PFSK-1 (cell line): Measurements from ENCODE around the gene NDUFV1.

ENCODE experiments used
- FOXP2 ChIP-seq: optimal IDR thresholded peaks from 2 replicates; pipeline ENCODE3; 2011; ENCODE audit warnings: borderline replicate concordance, control low read depth, inconsistent platforms; ENCODE audit not compliant: insufficient read depth; ENCODE audit errors: extremely low read length, extremely low read depth
- POLR2AphosphoS5 ChIP-seq: IDR thresholded peaks from 2 replicates; pipeline ENCODE4 v1.6.1; 2012; ENCODE audit warnings: low read depth, mild to moderate bottlenecking, control low read depth, low read length, moderate library complexity
- REST ChIP-seq, 2 experiments: IDR thresholded peaks; 2 replicates each; pipeline versions ENCODE4 v1.6.1 to v1.8.0; 2011 to 2012; ENCODE audit warnings: low read depth in 2 of 2, low read length in 2 of 2, control low read depth in 1 of 2, inconsistent platforms in 1 of 2, mild to moderate bottlenecking in 1 of 2, moderate library complexity in 1 of 2; ENCODE audit not compliant: insufficient read depth in 1 of 2
- SIN3A ChIP-seq: IDR thresholded peaks from 2 replicates; pipeline ENCODE4 v1.6.1; 2012; ENCODE audit warnings: mild to moderate bottlenecking, low read length, moderate library complexity, borderline replicate concordance; ENCODE audit not compliant: insufficient read depth
- TAF1 ChIP-seq: IDR thresholded peaks from 2 replicates; pipeline ENCODE4 v1.6.1; 2012; ENCODE audit warnings: low read length, control low read depth, borderline replicate concordance; ENCODE audit not compliant: insufficient read depth

The NDUFV1 gene

GRCh38 chr11:67645521-67646461, 39.1 kb downstream of the NDUFV1 start:
- no peak for TF ChIP-seq SIN3A
- no peak for TF ChIP-seq TAF1

DNA sequence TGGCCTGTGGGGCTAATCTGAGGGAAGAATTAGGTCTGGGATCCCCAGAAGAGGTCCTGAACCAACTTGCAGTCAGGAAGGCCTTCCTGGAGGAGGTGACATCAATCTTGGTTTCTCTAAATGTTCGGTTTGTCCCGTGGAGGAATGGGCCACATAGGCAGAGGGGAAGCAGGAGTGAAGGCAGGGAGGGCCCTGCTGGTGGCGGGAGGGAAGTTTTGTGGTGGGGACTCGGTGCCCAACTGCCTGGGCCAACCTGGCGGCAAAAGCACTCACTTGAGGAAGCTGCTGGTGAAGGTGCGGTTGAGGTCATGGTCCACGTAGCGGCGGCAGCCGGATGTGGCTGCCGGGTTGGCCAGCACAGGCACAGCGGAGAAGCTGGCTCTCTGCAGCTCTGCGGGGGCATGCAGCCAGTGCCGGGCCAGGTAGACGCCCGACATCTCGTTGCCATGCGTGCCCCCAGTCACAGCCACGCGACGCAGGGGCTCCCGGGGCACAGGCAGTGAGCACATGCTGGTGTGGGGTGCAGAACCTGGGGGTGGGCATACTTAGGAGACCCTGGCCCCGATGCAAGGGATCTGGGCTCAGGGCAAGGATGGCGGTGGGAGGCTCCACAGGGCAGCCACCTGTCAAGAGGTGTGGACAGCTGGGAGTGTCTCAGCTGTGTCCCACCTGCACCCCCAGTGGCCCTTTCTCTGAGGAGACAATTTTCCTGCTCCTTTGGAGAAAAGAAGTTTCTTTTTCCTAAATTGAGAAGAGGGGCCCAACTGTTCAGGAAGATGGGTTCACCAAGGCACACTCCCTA, 40.0 kb downstream of the NDUFV1 start:
- no peak for TF ChIP-seq TAF1
- no peak for TF ChIP-seq FOXP2
- no peak for TF ChIP-seq SIN3A
- TF ChIP-seq REST (IDR thresholded peaks at IDR 0.05; ENCODE audit: insufficient read depth in 1 of 2, low read depth in 2 of 2, low read length in 2 of 2): no peak

- TF ChIP-seq POLR2AphosphoS5 (no peak), TAF1 (no peak), SIN3A (no peak), FOXP2 (no peak), REST (IDR thresholded peaks at IDR 0.05; ENCODE audit: insufficient read depth in 1 of 2, low read depth in 2 of 2, low read length in 2 of 2) (no peak)
Measured at GRCh38 chr11:67647471-67647870, 40.7 kb downstream of the NDUFV1 start.

DNA sequence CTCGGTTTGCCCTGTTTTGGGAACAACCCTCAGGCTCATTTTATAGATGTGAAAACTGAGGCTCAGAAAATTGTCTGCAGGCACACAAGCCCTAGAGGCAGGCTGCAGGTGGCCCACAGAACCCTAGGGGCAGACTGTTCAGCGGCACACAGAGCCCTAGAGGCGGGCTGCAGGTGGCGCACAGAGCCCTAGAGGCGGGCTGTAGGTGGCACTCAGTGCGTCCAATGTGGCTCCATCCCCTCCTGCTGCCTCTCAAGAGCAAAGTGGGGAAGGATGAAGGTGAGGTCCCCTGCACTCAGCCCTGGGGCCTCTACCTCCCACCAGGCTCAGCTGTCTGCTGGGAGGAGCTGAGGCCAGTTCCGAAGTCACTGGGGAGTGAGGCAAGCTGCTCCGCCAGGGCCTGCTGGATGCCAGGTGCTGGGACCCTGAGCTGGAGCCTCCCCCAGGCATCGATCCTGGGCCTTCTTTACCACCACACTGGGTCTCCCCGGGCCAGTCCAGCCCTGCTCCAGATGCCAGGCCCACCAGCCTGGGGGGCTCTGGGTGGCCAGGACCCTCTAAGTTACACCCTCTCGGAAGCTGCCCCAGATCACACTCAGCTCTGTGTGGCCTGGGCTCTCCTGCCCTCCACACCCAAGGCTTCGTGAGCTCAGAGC, 41.5 kb downstream of the NDUFV1 start:
- TF ChIP-seq TAF1 (no peak), FOXP2 (no peak), REST (IDR thresholded peaks at IDR 0.05; ENCODE audit: insufficient read depth in 1 of 2, low read depth in 2 of 2, low read length in 2 of 2) (no peak), POLR2AphosphoS5 (no peak), SIN3A (no peak)

DNA sequence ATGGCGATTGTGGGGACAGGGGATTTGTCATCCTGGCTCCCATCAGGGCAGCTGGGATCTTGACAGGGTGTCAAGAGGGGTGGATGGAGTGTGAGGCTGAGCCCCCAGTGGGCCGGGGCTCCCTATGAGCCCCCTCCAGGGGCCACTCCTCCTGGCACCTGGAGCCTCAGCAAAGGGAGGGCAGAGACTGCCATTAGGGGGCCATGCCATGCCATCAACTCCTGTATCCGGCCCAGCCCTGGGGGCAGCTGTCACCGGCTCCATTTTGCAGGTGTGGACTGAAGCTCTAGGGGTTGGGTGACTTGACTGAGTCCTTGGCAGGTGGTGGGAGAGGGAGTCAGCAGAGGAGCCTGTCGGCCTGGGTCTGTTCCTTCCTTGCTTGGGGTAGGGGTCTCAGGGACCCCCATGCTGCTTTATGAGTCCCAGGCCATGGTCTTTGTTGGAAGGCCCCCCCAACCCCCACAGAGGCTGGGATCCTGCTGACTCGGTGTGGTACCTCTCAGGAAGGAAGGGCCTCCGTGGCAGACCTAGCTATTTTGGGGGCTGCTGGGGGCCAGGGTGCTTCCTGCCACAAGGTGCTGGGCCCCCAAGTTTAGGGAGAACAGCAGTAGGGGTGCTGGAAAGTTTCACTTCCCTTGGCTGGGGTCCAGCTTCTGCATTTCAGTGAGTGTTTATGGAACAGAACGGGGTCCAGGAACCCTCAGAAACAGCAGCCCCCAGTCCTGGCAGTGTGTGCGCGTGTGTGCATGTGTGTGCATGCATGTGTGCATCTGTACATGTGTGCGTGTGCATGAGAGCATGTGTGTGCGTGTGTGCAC, 42.3 kb downstream of the NDUFV1 start:
- TF ChIP-seq POLR2AphosphoS5: no peak
- no peak for TF ChIP-seq SIN3A
- no peak for TF ChIP-seq TAF1
- TF ChIP-seq REST (IDR thresholded peaks at IDR 0.05; ENCODE audit: insufficient read depth in 1 of 2, low read depth in 2 of 2, low read length in 2 of 2): no peak
- TF ChIP-seq FOXP2: no peak
